ENCODE data around the gene STAM. TPM values are rescaled to one million over a fixed set of nuclear protein-coding genes. Genes with fewer than 3 reads are reported as not detected.

The STAM gene
- total RNA-seq, 1 experiment from 2014 or later = 26.9 TPM

Other genes starting within 250 kb of the STAM start
- gene ST8SIA6, start 189.6 kb upstream of the STAM start, total RNA-seq (2014; rRNA removed; shearing (Covaris generic)) = not detected in 2 replicates
- 6.8 and 8.7 TPM in 2 replicates for gene HACD1, start 26.8 kb upstream of the STAM start, total RNA-seq (2014; rRNA removed; shearing (Covaris generic))
- gene TMEM236, start 108.0 kb downstream of the STAM start, total RNA-seq (2014; rRNA removed; shearing (Covaris generic)) = not detected in 2 replicates
- gene MRC1, start 165.2 kb downstream of the STAM start, total RNA-seq (2014; rRNA removed; shearing (Covaris generic)) = 0.03 TPM in 1 of 2 replicates, not detected in the other

Data from SJCRH30 (cell line).